Body of pancreas (tissue), 4 donors: Measurements from ENCODE around the gene TTC27.

Source experiments
- POLR2A ChIP-seq, 3 donors: fragments of 450-650 bp; IDR thresholded peaks; one replicate each; pipeline ENCODE4 v1.6.1; 2016; ENCODE audit warnings: antibody characterized with exemption in 3 of 3, mild to moderate bottlenecking in 2 of 3
- TF ChIP-seq, protein P1 (sequence below), 7 experiments: fragments of 450-650 bp in 4 of 7; fragments of 200-600 bp in 3 of 7; sonication (generic) in 3 of 7; IDR thresholded peaks; one replicate each; pipeline ENCODE4 v1.5.1; 2016 to 2019; ENCODE audit warnings: antibody characterized with exemption in 7 of 7

DNA sequence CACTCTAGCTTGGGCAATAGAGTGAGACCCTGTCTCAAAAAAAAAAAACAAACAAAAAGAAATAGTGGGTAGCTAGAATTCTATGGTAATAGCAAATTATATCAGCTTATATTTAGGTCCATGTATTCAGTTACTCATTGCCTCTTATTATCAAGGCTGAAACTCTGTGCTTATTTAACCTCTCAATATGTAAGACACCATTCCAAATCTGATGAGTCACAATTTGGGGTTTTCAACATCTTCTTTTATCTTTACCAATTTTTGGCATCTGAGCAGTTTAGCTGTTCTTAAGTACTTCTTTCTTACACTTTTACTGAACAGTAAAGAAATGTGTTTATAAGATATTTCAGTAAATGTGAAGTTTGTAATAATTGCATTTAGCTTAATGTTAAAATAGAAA is 69.3 kb downstream of the TTC27 start:
- TF ChIP-seq, protein P1, sequence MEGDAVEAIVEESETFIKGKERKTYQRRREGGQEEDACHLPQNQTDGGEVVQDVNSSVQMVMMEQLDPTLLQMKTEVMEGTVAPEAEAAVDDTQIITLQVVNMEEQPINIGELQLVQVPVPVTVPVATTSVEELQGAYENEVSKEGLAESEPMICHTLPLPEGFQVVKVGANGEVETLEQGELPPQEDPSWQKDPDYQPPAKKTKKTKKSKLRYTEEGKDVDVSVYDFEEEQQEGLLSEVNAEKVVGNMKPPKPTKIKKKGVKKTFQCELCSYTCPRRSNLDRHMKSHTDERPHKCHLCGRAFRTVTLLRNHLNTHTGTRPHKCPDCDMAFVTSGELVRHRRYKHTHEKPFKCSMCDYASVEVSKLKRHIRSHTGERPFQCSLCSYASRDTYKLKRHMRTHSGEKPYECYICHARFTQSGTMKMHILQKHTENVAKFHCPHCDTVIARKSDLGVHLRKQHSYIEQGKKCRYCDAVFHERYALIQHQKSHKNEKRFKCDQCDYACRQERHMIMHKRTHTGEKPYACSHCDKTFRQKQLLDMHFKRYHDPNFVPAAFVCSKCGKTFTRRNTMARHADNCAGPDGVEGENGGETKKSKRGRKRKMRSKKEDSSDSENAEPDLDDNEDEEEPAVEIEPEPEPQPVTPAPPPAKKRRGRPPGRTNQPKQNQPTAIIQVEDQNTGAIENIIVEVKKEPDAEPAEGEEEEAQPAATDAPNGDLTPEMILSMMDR (IDR thresholded peaks at IDR 0.05) = no peak
- TF ChIP-seq POLR2A (IDR thresholded peaks at IDR 0.05) = no peak
